GM12878 (cell line): ENCODE data around the gene NDUFV3. TPM values are rescaled to one million over a fixed set of nuclear protein-coding genes. Genes with fewer than 3 reads are reported as not detected.

Experiments
- ATAC-seq: fragments of 200-7000 bp; cut with Tn5 transposase; 3 replicates; pipeline ENCODE4 v1.9.1; 2020; ENCODE audit warnings: mild to moderate bottlenecking, moderate library complexity
- BruUV-seq: library from RNA; stranded (reverse); fragments of 400-500 nt; replicated peaks from 2 replicates; lab custom pipeline; 2021; lab: Mats Ljungman, UMichigan
- CTCF ChIA-PET: fragments of 300-600 bp; sonication (Branson Sonifier 250); formaldehyde crosslinking; extraction: SDS; loops from one replicate; lab custom pipeline; 2021; ENCODE audit warnings: inconsistent platforms; lab: Yijun Ruan, JAX
- POLR2A ChIA-PET: fragments of 350-600 bp; formaldehyde crosslinking; extraction: SDS; loops from one replicate; lab custom pipeline; 2021; ENCODE audit warnings: inconsistent platforms; lab: Charles Lee
- RAD21 ChIA-PET: fragments of 300-600 bp; sonication (Branson Sonifier 250); formaldehyde crosslinking; loops from one replicate; lab custom pipeline; 2023; ENCODE audit warnings: antibody characterized with exemption; ENCODE audit not compliant: unreplicated experiment; lab: Charles Lee
- SMC1A ChIA-PET: fragments of 300-600 bp; sonication (Branson Sonifier 250); formaldehyde crosslinking; loops from one replicate; lab custom pipeline; 2023; ENCODE audit not compliant: unreplicated experiment, uncharacterized antibody; lab: Charles Lee
- DNase-seq: peaks from one replicate; pipeline ENCODE4 v3.0.0-alpha.2; 2011; ENCODE audit warnings: low read depth, low spot score
- FAIRE-seq: peaks from 3 replicates; lab custom pipeline; 2011; peaks lifted over from hg19 to GRCh38; lab: Jason Lieb, UNC
- H2AFZ ChIP-seq: 2 replicates; pipeline ENCODE4 v1.6.0; 2011; ENCODE audit warnings: low read depth, low read length, control low read depth; ENCODE audit not compliant: control insufficient read depth
- H3K27ac ChIP-seq: 2 replicates; pipeline ENCODE4 v1.5.1; 2011; ENCODE audit warnings: control low read depth; ENCODE audit not compliant: control insufficient read depth, insufficient read depth
- H3K27me3 ChIP-seq, 2 experiments: replicated peaks in 1 of 2; 2 replicates each; pipeline versions ENCODE4 v1.6.0 to v1.6.1; 2011; ENCODE audit warnings: low read length in 1 of 2; ENCODE audit not compliant: control insufficient read depth in 2 of 2, insufficient read depth in 2 of 2
- H3K36me3 ChIP-seq, 2 experiments: 2 replicates each; pipeline ENCODE4 v1.5.1; 2011; ENCODE audit warnings: low read length in 1 of 2; ENCODE audit not compliant: control insufficient read depth in 2 of 2, insufficient read depth in 2 of 2
- H3K4me1 ChIP-seq: 2 replicates; pipeline ENCODE4 v1.6.1; 2011; ENCODE audit warnings: mild to moderate bottlenecking, low read length, moderate library complexity, mixed read lengths; ENCODE audit not compliant: control insufficient read depth, insufficient read depth
- H3K4me2 ChIP-seq: 2 replicates; pipeline ENCODE4 v1.6.0; 2011; ENCODE audit warnings: control low read depth; ENCODE audit not compliant: control insufficient read depth, insufficient read depth
- H3K4me3 ChIP-seq: fragments of 200-600 bp; sonication (generic); 2 replicates; pipeline ENCODE4 v1.5.1; 2016
- H3K79me2 ChIP-seq: 2 replicates; pipeline ENCODE4 v1.6.0; 2011; ENCODE audit warnings: low read length; ENCODE audit not compliant: control insufficient read depth, insufficient read depth
- H3K9ac ChIP-seq: 2 replicates; pipeline ENCODE4 v1.8.0; 2011; ENCODE audit warnings: low read length, control low read depth, mixed read lengths; ENCODE audit not compliant: control insufficient read depth, insufficient read depth
- H3K9me3 ChIP-seq: replicated peaks from 3 replicates; pipeline ENCODE4 v1.5.1; 2011; ENCODE audit warnings: mild to moderate bottlenecking, low read length; ENCODE audit not compliant: control insufficient read depth, insufficient read depth
- H4K20me1 ChIP-seq: 2 replicates; pipeline ENCODE4 v1.6.0; 2011; ENCODE audit not compliant: control insufficient read depth, insufficient read depth
- GATAD2B ChIP-seq: fragments of 450-650 bp; conservative IDR thresholded peaks from 2 replicates; pipeline ENCODE4 v1.6.1; 2017; ENCODE audit warnings: low read depth, mild to moderate bottlenecking, moderate library complexity
- MEF2B ChIP-seq: fragments of 450-650 bp; IDR thresholded peaks from 2 replicates; pipeline ENCODE4 v1.6.1; 2018; ENCODE audit warnings: mild to moderate bottlenecking, moderate library complexity; ENCODE audit not compliant: partially characterized antibody, poor library complexity, severe bottlenecking
- POLR2AphosphoS5 ChIP-seq: IDR thresholded peaks from 2 replicates; pipeline ENCODE4 v1.6.1; 2011; ENCODE audit warnings: mild to moderate bottlenecking, low read length, inconsistent platforms
- RBBP5 ChIP-seq: fragments of 200-600 bp; sonication (generic); conservative IDR thresholded peaks from 2 replicates; pipeline ENCODE4 v1.6.1; 2016
- RELB ChIP-seq: fragments of 450-650 bp; IDR thresholded peaks from 2 replicates; pipeline ENCODE4 v1.6.1; 2017; ENCODE audit warnings: low read depth, mild to moderate bottlenecking, moderate library complexity
- SP1 ChIP-seq: IDR thresholded peaks from one replicate; pipeline ENCODE4 v1.6.1; 2011; ENCODE audit warnings: low read depth, low read length
- SRF ChIP-seq, 2 experiments: IDR thresholded peaks; 2 replicates each; pipeline ENCODE4 v1.6.1; 2011; ENCODE audit warnings: low read depth in 2 of 2, low read length in 2 of 2, mild to moderate bottlenecking in 1 of 2, moderate library complexity in 1 of 2
- SUZ12 ChIP-seq: fragments of 200-600 bp; sonication (generic); IDR thresholded peaks from one replicate; pipeline ENCODE4 v1.6.1; 2018; ENCODE audit warnings: antibody characterized with exemption, mild to moderate bottlenecking; ENCODE audit not compliant: unreplicated experiment
- ZNF384 ChIP-seq: IDR thresholded peaks from 2 replicates; pipeline ENCODE4 v1.6.1; 2012; ENCODE audit warnings: low read depth, mild to moderate bottlenecking, low read length, improper control_type of control experiment, borderline replicate concordance
- ZNF622 ChIP-seq: fragments of 450-650 bp; IDR thresholded peaks from 2 replicates; pipeline ENCODE4 v1.6.1; 2017; ENCODE audit warnings: mild to moderate bottlenecking, inconsistent platforms
- WGBS: methylation state at CpG from one replicate; pipeline ENCODE4 v1.1.6; 2016; ENCODE audit warnings: low lambda C conversion rate; ENCODE audit not compliant: insufficient replicate concordance, insufficient coverage; ENCODE audit errors: missing lambda C conversion rate; 5-methylcytosine and 5-hydroxymethylcytosine counted together
- in situ Hi-C: fragments of 300-500 bp; cut with MboI; formaldehyde crosslinking; loops from 9 replicates; pipeline ENCODE4 v1.14.3; 2018; ENCODE audit warnings: mixed read lengths
- intact Hi-C: fragments of 100-400 bp; cut with micrococcal nuclease; formaldehyde crosslinking; loops from one replicate; pipeline ENCODE4 v1.14.2; 2022; ENCODE audit not compliant: unreplicated experiment
- polyA plus RNA-seq, 11 experiments: library from polyadenylated mRNA; depleted of rRNA in 4 of 11; unstranded in 6 of 11; stranded (reverse) in 5 of 11; fragments of >200 nt; fragmentation: Nextera tagmentation in 4 of 11; fragmentation: Illumina TruSeq in 1 of 11; extraction: Ambion mirVana in 4 of 11; extraction: Trizol in 1 of 11; gene quantifications; 1 replicate in 1 of 11; 2 replicates in 10 of 11; pipeline versions ENCODE4 v1.2.1 to v1.2.3, GENCODE V29; 2011 to 2016; ENCODE audit warnings: inconsistent platforms in 2 of 11, missing spikeins in 2 of 11, low read depth in 1 of 11
- total RNA-seq, 4 experiments: library from RNA; depleted of rRNA in 3 of 4; stranded (reverse); fragments of >200 nt in 3 of 4; fragmentation: Illumina TruSeq in 1 of 4; extraction: Trizol in 1 of 4; gene quantifications; 2 replicates each; pipeline versions ENCODE4 v1.2.1 to v1.2.3, GENCODE V29; 2013 to 2021
- TF ChIP-seq, protein P1 (sequence below): IDR thresholded peaks from 2 replicates; pipeline ENCODE4 v1.6.1; 2012; ENCODE audit warnings: mild to moderate bottlenecking, low read depth, low read length
- TF ChIP-seq, protein P2 (sequence below): fragments of 150-350 bp; IDR thresholded peaks from 2 replicates; pipeline ENCODE4 v1.6.1; 2014; ENCODE audit warnings: mild to moderate bottlenecking, low read depth, low read length
- TF ChIP-seq, protein P3 (sequence below): fragments of 450-650 bp; IDR thresholded peaks from 2 replicates; pipeline ENCODE4 v1.6.1; 2017; ENCODE audit warnings: mild to moderate bottlenecking

NDUFV3 gene
- total and polyA plus RNA-seq, 10 of the 15 experiments (the other 5 are each of a cell fraction or from before 2014, with no cell fraction given), result 7.0 to 44.7 (median 29.9) TPM

DNA sequence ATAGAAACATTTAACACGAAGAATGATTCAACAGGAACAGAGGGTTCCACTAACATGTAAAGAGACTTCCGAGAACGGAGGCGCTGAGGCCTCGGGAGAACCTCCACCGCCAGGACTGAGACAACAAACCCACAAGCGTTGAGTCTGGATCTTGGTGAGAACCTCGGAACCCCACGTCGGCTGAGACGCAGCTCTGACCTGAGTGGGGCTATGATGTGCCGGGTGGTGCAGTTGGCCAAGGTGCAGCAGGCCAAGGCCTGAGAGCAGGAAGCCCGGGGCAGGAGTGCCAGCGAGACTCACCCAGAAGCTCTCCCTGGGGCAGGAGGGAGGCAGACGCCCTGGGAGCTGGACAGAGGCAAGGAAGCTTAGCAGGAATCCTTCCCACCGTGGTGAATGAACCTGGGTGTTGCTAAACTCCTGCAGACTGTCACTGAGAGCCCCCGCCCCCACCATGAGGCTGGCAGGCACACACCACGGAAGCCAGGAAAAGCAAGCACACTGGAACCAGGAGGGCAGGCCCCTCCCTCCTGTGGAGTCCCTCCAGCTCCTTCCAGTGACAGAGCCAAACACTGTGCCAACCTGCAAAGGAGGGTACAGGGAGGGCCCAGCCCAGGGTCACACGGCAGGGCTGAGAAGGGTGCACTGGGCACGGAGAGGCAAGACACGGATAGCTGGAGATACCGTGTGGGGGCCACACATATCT lies 48.5 kb upstream of the NDUFV3 start:
- ChIA-PET POLR2A (no interaction called here), RAD21 (no interaction called here), SMC1A (interaction anchor here (1.3 kb wide), 1 partner anchor 24 kb away, joined by 3 read pairs; no protein-coding TSS in a partner anchor), CTCF (interaction anchor here (0.5 kb wide), 1 partner anchor 121 kb away, joined by 4 read pairs; no protein-coding TSS in a partner anchor)
- Histone ChIP-seq H2AFZ (no peak overlapping the region), H3K27me3 (no peaks in the 10 kb centered on the region), H3K79me2 (no peaks in the 10 kb centered on the region), H4K20me1 (no peaks in the 10 kb centered on the region), H3K4me3 (no peak overlapping the region), H3K4me1 (no peaks in the 10 kb centered on the region), H3K9ac (no peak overlapping the region), H3K9me3 (no peaks in the 10 kb centered on the region), H3K36me3 (peaks cover 22 to 44% of the 10 kb centered on the region in 2 experiments), H3K4me2 (no peak overlapping the region), H3K27ac (no peak overlapping the region)
- DNase-seq (no peak), FAIRE-seq (no peak), ATAC-seq (no peak)
- intact Hi-C loops (no loop called here), in situ Hi-C loops (no loop called here)
- BruUV-seq, result no TSS peak
- TF ChIP-seq MEF2B (no peak), POLR2AphosphoS5 (no peak), RELB (no peak), SRF (IDR thresholded peaks at IDR 0.05; ENCODE audit: low read depth in 2 of 2, low read length in 2 of 2) (no peak), SUZ12 (no peak), ZNF384 (no peak), RBBP5 (no peak), GATAD2B (no peak), ZNF622 (no peak), SP1 (no peak)
- TF ChIP-seq, protein P1, sequence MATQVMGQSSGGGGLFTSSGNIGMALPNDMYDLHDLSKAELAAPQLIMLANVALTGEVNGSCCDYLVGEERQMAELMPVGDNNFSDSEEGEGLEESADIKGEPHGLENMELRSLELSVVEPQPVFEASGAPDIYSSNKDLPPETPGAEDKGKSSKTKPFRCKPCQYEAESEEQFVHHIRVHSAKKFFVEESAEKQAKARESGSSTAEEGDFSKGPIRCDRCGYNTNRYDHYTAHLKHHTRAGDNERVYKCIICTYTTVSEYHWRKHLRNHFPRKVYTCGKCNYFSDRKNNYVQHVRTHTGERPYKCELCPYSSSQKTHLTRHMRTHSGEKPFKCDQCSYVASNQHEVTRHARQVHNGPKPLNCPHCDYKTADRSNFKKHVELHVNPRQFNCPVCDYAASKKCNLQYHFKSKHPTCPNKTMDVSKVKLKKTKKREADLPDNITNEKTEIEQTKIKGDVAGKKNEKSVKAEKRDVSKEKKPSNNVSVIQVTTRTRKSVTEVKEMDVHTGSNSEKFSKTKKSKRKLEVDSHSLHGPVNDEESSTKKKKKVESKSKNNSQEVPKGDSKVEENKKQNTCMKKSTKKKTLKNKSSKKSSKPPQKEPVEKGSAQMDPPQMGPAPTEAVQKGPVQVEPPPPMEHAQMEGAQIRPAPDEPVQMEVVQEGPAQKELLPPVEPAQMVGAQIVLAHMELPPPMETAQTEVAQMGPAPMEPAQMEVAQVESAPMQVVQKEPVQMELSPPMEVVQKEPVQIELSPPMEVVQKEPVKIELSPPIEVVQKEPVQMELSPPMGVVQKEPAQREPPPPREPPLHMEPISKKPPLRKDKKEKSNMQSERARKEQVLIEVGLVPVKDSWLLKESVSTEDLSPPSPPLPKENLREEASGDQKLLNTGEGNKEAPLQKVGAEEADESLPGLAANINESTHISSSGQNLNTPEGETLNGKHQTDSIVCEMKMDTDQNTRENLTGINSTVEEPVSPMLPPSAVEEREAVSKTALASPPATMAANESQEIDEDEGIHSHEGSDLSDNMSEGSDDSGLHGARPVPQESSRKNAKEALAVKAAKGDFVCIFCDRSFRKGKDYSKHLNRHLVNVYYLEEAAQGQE, result no peak
- TF ChIP-seq, protein P2, sequence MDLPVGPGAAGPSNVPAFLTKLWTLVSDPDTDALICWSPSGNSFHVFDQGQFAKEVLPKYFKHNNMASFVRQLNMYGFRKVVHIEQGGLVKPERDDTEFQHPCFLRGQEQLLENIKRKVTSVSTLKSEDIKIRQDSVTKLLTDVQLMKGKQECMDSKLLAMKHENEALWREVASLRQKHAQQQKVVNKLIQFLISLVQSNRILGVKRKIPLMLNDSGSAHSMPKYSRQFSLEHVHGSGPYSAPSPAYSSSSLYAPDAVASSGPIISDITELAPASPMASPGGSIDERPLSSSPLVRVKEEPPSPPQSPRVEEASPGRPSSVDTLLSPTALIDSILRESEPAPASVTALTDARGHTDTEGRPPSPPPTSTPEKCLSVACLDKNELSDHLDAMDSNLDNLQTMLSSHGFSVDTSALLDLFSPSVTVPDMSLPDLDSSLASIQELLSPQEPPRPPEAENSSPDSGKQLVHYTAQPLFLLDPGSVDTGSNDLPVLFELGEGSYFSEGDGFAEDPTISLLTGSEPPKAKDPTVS, result no peak
- TF ChIP-seq, protein P3, sequence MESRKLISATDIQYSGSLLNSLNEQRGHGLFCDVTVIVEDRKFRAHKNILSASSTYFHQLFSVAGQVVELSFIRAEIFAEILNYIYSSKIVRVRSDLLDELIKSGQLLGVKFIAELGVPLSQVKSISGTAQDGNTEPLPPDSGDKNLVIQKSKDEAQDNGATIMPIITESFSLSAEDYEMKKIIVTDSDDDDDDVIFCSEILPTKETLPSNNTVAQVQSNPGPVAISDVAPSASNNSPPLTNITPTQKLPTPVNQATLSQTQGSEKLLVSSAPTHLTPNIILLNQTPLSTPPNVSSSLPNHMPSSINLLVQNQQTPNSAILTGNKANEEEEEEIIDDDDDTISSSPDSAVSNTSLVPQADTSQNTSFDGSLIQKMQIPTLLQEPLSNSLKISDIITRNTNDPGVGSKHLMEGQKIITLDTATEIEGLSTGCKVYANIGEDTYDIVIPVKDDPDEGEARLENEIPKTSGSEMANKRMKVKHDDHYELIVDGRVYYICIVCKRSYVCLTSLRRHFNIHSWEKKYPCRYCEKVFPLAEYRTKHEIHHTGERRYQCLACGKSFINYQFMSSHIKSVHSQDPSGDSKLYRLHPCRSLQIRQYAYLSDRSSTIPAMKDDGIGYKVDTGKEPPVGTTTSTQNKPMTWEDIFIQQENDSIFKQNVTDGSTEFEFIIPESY, result no peak
- 84% methylated on average over 22 of the region's 22 CpGs for WGBS
